K562 (cell line): ENCODE data around the gene NKIRAS2. TPM values are rescaled to one million over a fixed set of nuclear protein-coding genes. Genes with fewer than 3 reads are reported as not detected.

Source experiments
- CHD4 ChIP-seq: fragments of 200-600 bp; sonication (generic); IDR thresholded peaks from 3 replicates; pipeline ENCODE4 v1.6.1; 2012; ENCODE audit warnings: low read depth, mild to moderate bottlenecking, mixed read lengths, low read length, inconsistent platforms; ENCODE audit not compliant: insufficient read depth, insufficient replicate concordance, poor library complexity, severe bottlenecking
- ERF ChIP-seq: fragments of 450-650 bp; formaldehyde crosslinking; IDR thresholded peaks from 2 replicates; pipeline ENCODE4 v1.4.0; 2020; ENCODE audit warnings: mild to moderate bottlenecking, mixed read lengths
- ESRRB ChIP-seq: fragments of 250-450 bp; sonication (Bioruptor Pico); IDR thresholded peaks from 2 replicates; pipeline ENCODE4 v1.5.0; 2020; ENCODE audit warnings: mild to moderate bottlenecking, moderate library complexity, borderline replicate concordance
- GABPA ChIP-seq: fragments of 200-800 bp; sonication (Bioruptor generic); conservative IDR thresholded peaks from 2 replicates; pipeline ENCODE4 v1.6.1; 2016; ENCODE audit warnings: low read depth, missing genetic modification characterization, missing compliant biosample characterization
- HDAC2 ChIP-seq: fragments of 450-650 bp; IDR thresholded peaks from 2 replicates; pipeline ENCODE4 v1.6.1; 2016; ENCODE audit warnings: mild to moderate bottlenecking
- MTA1 ChIP-seq: fragments of 450-650 bp; IDR thresholded peaks from 2 replicates; pipeline ENCODE4 v1.6.1; 2017; ENCODE audit warnings: borderline replicate concordance
- NEUROD1 ChIP-seq: fragments of 150-350 bp; IDR thresholded peaks from 2 replicates; pipeline ENCODE4 v1.6.1; 2014; ENCODE audit warnings: borderline replicate concordance, low read length, low read depth; ENCODE audit not compliant: partially characterized antibody
- POLR2G ChIP-seq: fragments of 200-400 bp; formaldehyde crosslinking; IDR thresholded peaks from 2 replicates; pipeline ENCODE4 v1.6.1; 2017; ENCODE audit warnings: low read depth, mild to moderate bottlenecking, antibody characterized with exemption, low read length, moderate library complexity
- RBFOX2 ChIP-seq: fragments of 200-400 bp; formaldehyde crosslinking; IDR thresholded peaks from 2 replicates; pipeline ENCODE4 v1.6.1; 2017; ENCODE audit warnings: low read depth, mild to moderate bottlenecking, low read length, moderate library complexity
- SAP30 ChIP-seq: fragments of 200-600 bp; sonication (generic); IDR thresholded peaks from 2 replicates; pipeline ENCODE4 v1.6.1; 2012; ENCODE audit warnings: borderline replicate concordance, low read depth, mild to moderate bottlenecking, moderate library complexity, low read length, control low read depth, inconsistent platforms; ENCODE audit not compliant: insufficient read depth, poor library complexity, severe bottlenecking
- SPI1 ChIP-seq: IDR thresholded peaks from 2 replicates; pipeline ENCODE4 v1.6.1; 2011; ENCODE audit warnings: low read depth, low read length, control low read depth, borderline replicate concordance
- TEAD1 ChIP-seq, 2 experiments: fragments of 450-650 bp in 1 of 2; sonication (generic) in 1 of 2; formaldehyde crosslinking; IDR thresholded peaks; 2 replicates each; pipeline versions ENCODE4 v1.4.0 to v1.8.0; 2020 to 2022; ENCODE audit warnings: mild to moderate bottlenecking in 2 of 2, missing genetic modification reagents in 1 of 2
- ZFX ChIP-seq: sonication (generic); formaldehyde crosslinking; IDR thresholded peaks from 2 replicates; pipeline ENCODE4 v1.8.0; 2022; ENCODE audit warnings: mild to moderate bottlenecking, missing genetic modification reagents, moderate library complexity
- ZNF79 ChIP-seq: fragments of 250-450 bp; sonication (Bioruptor Pico); IDR thresholded peaks from 2 replicates; pipeline ENCODE4 v1.4.0; 2020; ENCODE audit warnings: low read depth, mild to moderate bottlenecking, moderate library complexity
- polyA plus RNA-seq, 8 experiments: library from polyadenylated mRNA; depleted of rRNA in 4 of 8; stranded (reverse) in 5 of 8; unstranded in 3 of 8; fragments of >200 nt; fragmentation: Nextera tagmentation in 2 of 8; fragmentation: Illumina TruSeq in 1 of 8; extraction: Ambion mirVana in 2 of 8; extraction: Trizol in 1 of 8; gene quantifications; 2 replicates each; pipeline versions ENCODE4 v1.2.1 to v1.2.3, GENCODE V29; 2011 to 2014; ENCODE audit warnings: inconsistent platforms in 1 of 8, missing spikeins in 1 of 8
- total RNA-seq, 7 experiments: library from RNA; depleted of rRNA in 6 of 7; stranded (reverse); fragments of >200 nt in 6 of 7; fragmentation: Illumina TruSeq in 2 of 7; extraction: Trizol in 2 of 7; gene quantifications; 2 replicates each; pipeline versions ENCODE4 v1.2.1 to v1.2.3, GENCODE V29; 2011 to 2021; ENCODE audit warnings: low replicate concordance in 1 of 7
- TF ChIP-seq, protein P1 (sequence below): fragments of 450-650 bp; formaldehyde crosslinking; IDR thresholded peaks from 2 replicates; pipeline ENCODE4 v1.4.0; 2020; ENCODE audit warnings: mild to moderate bottlenecking, moderate library complexity
- TF ChIP-seq, protein P2 (sequence below): IDR thresholded peaks from 2 replicates; pipeline ENCODE4 v1.6.1; 2014; ENCODE audit warnings: antibody characterized with exemption
- TF ChIP-seq, protein P3 (sequence below), 2 experiments: fragments of 150-350 bp in 1 of 2; IDR thresholded peaks; 2 replicates each; pipeline ENCODE4 v1.6.1; 2012 to 2016; ENCODE audit warnings: low read depth in 2 of 2, low read length in 2 of 2, mild to moderate bottlenecking in 1 of 2, moderate library complexity in 1 of 2
- TF ChIP-seq, protein P4 (sequence below): fragments of 450-650 bp; formaldehyde crosslinking; IDR thresholded peaks from 2 replicates; pipeline ENCODE4 v1.4.0; 2020; ENCODE audit warnings: mild to moderate bottlenecking, moderate library complexity

The NKIRAS2 gene
- total and polyA plus RNA-seq, 9 of the 15 experiments (the other 6 are each of a cell fraction or from before 2014, with no cell fraction given): 10.1 to 65.5 (median 29.8) TPM

DNA sequence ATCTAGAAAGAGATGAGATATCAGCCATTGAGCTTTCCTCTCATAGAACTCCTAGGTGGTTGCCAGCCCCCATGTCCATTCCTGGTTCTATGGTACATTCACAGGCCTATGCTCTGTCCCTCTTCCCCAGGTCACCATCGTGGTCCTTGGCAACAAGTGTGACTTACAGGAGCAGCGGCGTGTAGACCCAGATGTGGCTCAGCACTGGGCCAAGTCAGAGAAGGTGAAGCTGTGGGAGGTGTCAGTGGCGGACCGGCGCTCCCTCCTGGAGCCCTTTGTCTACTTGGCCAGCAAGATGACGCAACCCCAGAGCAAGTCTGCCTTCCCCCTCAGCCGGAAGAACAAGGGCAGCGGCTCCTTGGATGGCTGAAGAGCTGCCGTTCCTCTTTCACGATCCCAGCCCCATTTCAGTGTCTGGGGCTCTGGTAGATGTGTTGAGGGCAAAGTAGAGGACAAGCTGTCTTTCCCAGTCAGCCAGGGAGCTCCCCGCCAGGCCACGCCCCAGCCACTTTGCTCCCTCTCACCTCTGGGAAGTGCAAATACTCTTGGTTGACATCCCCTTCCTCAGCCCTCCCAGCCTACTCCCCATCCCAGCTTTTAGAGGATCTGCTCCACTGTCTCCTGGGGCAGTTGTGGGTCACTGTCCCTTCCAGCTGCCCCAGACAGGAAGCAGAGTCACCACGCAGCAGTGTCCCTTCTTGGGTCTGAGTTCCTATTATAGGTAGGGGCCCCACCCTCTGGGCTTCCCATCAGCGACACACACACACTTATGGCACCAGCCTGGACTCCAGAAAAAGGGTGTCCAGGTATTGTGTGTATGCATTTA is 3.8 kb downstream of the NKIRAS2 start (continued):
- TF ChIP-seq, protein P1, sequence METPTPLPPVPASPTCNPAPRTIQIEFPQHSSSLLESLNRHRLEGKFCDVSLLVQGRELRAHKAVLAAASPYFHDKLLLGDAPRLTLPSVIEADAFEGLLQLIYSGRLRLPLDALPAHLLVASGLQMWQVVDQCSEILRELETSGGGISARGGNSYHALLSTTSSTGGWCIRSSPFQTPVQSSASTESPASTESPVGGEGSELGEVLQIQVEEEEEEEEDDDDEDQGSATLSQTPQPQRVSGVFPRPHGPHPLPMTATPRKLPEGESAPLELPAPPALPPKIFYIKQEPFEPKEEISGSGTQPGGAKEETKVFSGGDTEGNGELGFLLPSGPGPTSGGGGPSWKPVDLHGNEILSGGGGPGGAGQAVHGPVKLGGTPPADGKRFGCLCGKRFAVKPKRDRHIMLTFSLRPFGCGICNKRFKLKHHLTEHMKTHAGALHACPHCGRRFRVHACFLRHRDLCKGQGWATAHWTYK (CRISPR knock-in tag): no peak; the same call in 1 of the 2 replicates
- TF ChIP-seq ZFX (0 out of 2 replicates have a peak, but pooled peaks have one; percentile 6), SPI1 (peak; percentile 72; the same call in 1 of the 2 replicates), CHD4 (no peak), HDAC2 (0 out of 2 replicates have a peak, but pooled peaks have one; percentile 40), ZNF79 (CRISPR knock-in tag) (no peak; the same call in none of the 2 replicates), RBFOX2 (peak; percentile 91), TEAD1 (CRISPR knock-in tag; IDR thresholded peaks at IDR 0.05) (peak in 1 of 2 experiments; percentile 62; a peak in 1 of 4 replicates), NEUROD1 (peak; percentile 52), ERF (0 out of 2 replicates have a peak, but pooled peaks have one; percentile 23), MTA1 (no peak), GABPA (peak; percentile 77), SAP30 (no peak), POLR2G (peak; percentile 85), ESRRB (no peak)
- TF ChIP-seq, protein P2, sequence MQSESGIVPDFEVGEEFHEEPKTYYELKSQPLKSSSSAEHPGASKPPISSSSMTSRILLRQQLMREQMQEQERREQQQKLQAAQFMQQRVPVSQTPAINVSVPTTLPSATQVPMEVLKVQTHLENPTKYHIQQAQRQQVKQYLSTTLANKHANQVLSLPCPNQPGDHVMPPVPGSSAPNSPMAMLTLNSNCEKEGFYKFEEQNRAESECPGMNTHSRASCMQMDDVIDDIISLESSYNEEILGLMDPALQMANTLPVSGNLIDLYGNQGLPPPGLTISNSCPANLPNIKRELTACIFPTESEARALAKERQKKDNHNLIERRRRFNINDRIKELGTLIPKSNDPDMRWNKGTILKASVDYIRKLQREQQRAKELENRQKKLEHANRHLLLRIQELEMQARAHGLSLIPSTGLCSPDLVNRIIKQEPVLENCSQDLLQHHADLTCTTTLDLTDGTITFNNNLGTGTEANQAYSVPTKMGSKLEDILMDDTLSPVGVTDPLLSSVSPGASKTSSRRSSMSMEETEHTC: no peak
- TF ChIP-seq, protein P3, sequence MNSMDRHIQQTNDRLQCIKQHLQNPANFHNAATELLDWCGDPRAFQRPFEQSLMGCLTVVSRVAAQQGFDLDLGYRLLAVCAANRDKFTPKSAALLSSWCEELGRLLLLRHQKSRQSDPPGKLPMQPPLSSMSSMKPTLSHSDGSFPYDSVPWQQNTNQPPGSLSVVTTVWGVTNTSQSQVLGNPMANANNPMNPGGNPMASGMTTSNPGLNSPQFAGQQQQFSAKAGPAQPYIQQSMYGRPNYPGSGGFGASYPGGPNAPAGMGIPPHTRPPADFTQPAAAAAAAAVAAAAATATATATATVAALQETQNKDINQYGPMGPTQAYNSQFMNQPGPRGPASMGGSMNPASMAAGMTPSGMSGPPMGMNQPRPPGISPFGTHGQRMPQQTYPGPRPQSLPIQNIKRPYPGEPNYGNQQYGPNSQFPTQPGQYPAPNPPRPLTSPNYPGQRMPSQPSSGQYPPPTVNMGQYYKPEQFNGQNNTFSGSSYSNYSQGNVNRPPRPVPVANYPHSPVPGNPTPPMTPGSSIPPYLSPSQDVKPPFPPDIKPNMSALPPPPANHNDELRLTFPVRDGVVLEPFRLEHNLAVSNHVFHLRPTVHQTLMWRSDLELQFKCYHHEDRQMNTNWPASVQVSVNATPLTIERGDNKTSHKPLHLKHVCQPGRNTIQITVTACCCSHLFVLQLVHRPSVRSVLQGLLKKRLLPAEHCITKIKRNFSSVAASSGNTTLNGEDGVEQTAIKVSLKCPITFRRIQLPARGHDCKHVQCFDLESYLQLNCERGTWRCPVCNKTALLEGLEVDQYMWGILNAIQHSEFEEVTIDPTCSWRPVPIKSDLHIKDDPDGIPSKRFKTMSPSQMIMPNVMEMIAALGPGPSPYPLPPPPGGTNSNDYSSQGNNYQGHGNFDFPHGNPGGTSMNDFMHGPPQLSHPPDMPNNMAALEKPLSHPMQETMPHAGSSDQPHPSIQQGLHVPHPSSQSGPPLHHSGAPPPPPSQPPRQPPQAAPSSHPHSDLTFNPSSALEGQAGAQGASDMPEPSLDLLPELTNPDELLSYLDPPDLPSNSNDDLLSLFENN (IDR thresholded peaks at IDR 0.05; ENCODE audit: low read depth in 2 of 2, low read length in 2 of 2): no peak; a peak in 1 of 4 replicates
- TF ChIP-seq, protein P4, sequence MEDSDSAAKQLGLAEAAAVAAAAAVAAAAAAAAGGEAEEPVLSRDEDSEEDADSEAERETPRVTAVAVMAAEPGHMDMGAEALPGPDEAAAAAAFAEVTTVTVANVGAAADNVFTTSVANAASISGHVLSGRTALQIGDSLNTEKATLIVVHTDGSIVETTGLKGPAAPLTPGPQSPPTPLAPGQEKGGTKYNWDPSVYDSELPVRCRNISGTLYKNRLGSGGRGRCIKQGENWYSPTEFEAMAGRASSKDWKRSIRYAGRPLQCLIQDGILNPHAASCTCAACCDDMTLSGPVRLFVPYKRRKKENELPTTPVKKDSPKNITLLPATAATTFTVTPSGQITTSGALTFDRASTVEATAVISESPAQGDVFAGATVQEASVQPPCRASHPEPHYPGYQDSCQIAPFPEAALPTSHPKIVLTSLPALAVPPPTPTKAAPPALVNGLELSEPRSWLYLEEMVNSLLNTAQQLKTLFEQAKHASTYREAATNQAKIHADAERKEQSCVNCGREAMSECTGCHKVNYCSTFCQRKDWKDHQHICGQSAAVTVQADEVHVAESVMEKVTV: no peak
